HL-60 (cell line): ENCODE measurements around the gene FRA10AC1.

ENCODE experiments used
- DNase-seq, 2 experiments: peaks; one replicate each; pipeline ENCODE4 v3.0.0-alpha.2; 2010 to 2020; ENCODE audit warnings: low read depth in 1 of 2, low spot score in 1 of 2
- H3K27ac ChIP-seq: fragments of 250-450 bp; sonication (Bioruptor Pico); replicated peaks from 2 replicates; pipeline ENCODE4 v1.5.1; 2020; ENCODE audit warnings: mild to moderate bottlenecking, moderate library complexity
- H3K27me3 ChIP-seq: fragments of 250-450 bp; sonication (Bioruptor Pico); 2 replicates; pipeline ENCODE4 v1.5.1; 2021; ENCODE audit warnings: mild to moderate bottlenecking, moderate library complexity; ENCODE audit not compliant: insufficient read depth, poor library complexity, severe bottlenecking
- H3K4me3 ChIP-seq: replicated peaks from 2 replicates; pipeline ENCODE4 v1.5.1; 2011; ENCODE audit warnings: mild to moderate bottlenecking, control low read depth, low read length; ENCODE audit not compliant: insufficient read depth
- GABPA ChIP-seq: IDR thresholded peaks from 2 replicates; pipeline ENCODE4 v1.6.1; 2012; ENCODE audit warnings: low read depth
- POLR2AphosphoS5 ChIP-seq: IDR thresholded peaks from 2 replicates; pipeline ENCODE4 v1.6.1; 2012; ENCODE audit warnings: low read depth
- REST ChIP-seq: IDR thresholded peaks from 2 replicates; pipeline ENCODE4 v1.6.1; 2012; ENCODE audit warnings: low read depth; ENCODE audit not compliant: insufficient replicate concordance
- SPI1 ChIP-seq: IDR thresholded peaks from 2 replicates; pipeline ENCODE4 v1.6.1; 2012; ENCODE audit warnings: low read depth, mild to moderate bottlenecking, borderline replicate concordance
- TF ChIP-seq, protein P1 (sequence below): IDR thresholded peaks from one replicate; pipeline ENCODE4 v1.5.1; 2011; ENCODE audit warnings: low read length, control low read depth, inconsistent platforms; ENCODE audit not compliant: insufficient read depth

FRA10AC1 gene

GRCh38 chr10:93667795-93668194 lies 34.6 kb downstream of the FRA10AC1 start:
- Histone ChIP-seq H3K27ac (no peak overlapping the region), H3K4me3 (no peak overlapping the region), H3K27me3 (no peaks in the 10 kb centered on the region)
- TF ChIP-seq, protein P1, sequence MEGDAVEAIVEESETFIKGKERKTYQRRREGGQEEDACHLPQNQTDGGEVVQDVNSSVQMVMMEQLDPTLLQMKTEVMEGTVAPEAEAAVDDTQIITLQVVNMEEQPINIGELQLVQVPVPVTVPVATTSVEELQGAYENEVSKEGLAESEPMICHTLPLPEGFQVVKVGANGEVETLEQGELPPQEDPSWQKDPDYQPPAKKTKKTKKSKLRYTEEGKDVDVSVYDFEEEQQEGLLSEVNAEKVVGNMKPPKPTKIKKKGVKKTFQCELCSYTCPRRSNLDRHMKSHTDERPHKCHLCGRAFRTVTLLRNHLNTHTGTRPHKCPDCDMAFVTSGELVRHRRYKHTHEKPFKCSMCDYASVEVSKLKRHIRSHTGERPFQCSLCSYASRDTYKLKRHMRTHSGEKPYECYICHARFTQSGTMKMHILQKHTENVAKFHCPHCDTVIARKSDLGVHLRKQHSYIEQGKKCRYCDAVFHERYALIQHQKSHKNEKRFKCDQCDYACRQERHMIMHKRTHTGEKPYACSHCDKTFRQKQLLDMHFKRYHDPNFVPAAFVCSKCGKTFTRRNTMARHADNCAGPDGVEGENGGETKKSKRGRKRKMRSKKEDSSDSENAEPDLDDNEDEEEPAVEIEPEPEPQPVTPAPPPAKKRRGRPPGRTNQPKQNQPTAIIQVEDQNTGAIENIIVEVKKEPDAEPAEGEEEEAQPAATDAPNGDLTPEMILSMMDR = no peak
- no peak for TF ChIP-seq REST
- TF ChIP-seq GABPA = no peak
- TF ChIP-seq POLR2AphosphoS5 = no peak
- TF ChIP-seq SPI1 = no peak
- DNase-seq = no peak

DNA sequence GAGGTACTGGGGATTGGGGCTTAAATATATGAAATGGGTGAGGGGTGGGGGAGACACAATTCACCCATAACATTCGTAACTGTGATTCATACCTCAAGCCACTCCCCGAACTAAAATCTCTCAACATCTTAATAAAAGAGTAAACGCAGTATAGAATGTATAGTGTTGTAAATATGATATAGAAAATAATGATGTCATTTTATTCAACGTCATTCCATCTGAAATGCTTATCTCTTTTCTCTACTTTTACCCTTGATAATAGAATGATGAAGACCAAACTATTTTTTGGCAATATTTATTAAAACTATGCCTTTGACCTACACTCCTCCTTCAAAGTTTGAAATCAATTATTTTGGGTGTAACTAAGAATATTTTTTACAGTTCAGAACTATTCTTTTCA lies 36.4 kb downstream of the FRA10AC1 start:
- no peak overlapping the region for H3K4me3 ChIP-seq
- no peak for DNase-seq
- no peak for TF ChIP-seq GABPA
- TF ChIP-seq SPI1 = no peak
- no peak for TF ChIP-seq REST
- TF ChIP-seq, protein P1 = no peak
- no peak for TF ChIP-seq POLR2AphosphoS5

GRCh38 chr10:93657757-93658156 lies 44.6 kb downstream of the FRA10AC1 start:
- TF ChIP-seq POLR2AphosphoS5 = no peak
- TF ChIP-seq REST = no peak
- no peak for TF ChIP-seq GABPA
- TF ChIP-seq SPI1 = no peak
- TF ChIP-seq, protein P1 = no peak
- DNase-seq = no peak
- H3K27ac ChIP-seq = no peak overlapping the region
- H3K4me3 ChIP-seq = no peak overlapping the region
- no peaks in the 10 kb centered on the region for H3K27me3 ChIP-seq

More for the DNA sequence above, 36.4 kb downstream of the FRA10AC1 start:
- H3K27ac ChIP-seq = no peak overlapping the region
- H3K27me3 ChIP-seq = no peaks in the 10 kb centered on the region
